ENCODE results near the gene HMGA1. TPM values are rescaled to one million over a fixed set of nuclear protein-coding genes. Genes with fewer than 3 reads are reported as not detected.

Gene HMGA1
- total and polyA plus RNA-seq, 2 of the 13 experiments (the other 11 are each of a cell fraction or from before 2014, with no cell fraction given), result 117 to 145 TPM

DNA sequence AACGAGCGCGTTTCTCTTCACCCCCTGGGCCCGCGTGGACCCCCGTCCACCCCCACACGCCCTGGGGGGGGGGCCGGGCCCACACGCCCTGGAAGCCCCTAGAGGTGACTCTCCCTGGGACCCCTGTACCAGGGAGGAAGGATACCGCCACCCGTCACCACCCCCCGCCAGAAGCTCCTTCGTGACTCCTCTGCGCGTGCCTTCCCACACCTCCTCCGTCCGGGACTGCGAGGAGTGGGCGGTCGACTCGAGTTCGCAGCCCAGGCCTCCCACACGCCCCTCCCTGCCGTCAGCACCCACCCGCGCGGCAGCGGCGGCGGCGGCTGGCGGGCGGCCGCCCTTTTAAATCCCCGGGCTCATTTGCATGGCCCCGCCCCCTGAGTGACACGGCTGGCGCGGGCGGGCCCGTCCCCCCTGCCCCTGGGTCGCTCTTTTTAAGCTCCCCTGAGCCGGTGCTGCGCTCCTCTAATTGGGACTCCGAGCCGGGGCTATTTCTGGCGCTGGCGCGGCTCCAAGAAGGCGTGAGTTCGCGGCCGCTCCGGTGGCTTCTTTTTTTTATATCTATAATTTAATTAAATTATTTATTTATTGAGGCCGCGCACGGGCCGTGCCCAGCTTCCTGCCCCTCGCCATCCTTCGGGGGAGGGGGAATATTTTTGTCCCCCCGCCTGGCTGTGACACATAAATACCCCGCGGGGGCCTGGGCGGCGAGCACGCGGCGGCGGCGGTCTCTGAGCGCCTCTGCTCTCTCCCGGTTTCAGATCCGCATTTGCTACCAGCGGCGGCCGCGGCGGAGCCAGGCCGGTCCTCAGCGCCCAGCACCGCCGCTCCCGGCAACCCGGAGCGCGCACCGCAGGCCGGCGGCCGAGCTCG lies at the start of gene HMGA1 (continued):
- TF ChIP-seq SP1 (IDR thresholded peaks at IDR 0.05) (no peak), SP1 (CRISPR knock-in tag; IDR thresholded peaks at IDR 0.05) (peak; percentile 83), HCFC1 (IDR thresholded peaks at IDR 0.05; ENCODE audit: low read depth, low read length) (no peak), PCBP2 (optimal IDR thresholded peaks at IDR 0.05; ENCODE audit: low read depth, low read length, poor library complexity, severe bottlenecking) (no peak), EP300 (IDR thresholded peaks at IDR 0.05; ENCODE audit: low read depth in 2 of 2, low read length in 2 of 2) (no peak), EP300 (CRISPR knock-in tag; IDR thresholded peaks at IDR 0.05; ENCODE audit: borderline replicate concordance) (no peak), ZNF446 (CRISPR knock-in tag; IDR thresholded peaks at IDR 0.05) (0 out of 2 replicates have a peak, but pooled peaks have one; percentile 51), MAFG (CRISPR knock-in tag; IDR thresholded peaks at IDR 0.05) (no peak), ZNF138 (CRISPR knock-in tag; IDR thresholded peaks at IDR 0.05; ENCODE audit: low read depth) (0 out of 2 replicates have a peak, but pooled peaks have one; percentile 51), NFYC (CRISPR knock-in tag; IDR thresholded peaks at IDR 0.05) (no peak), ZNF563 (CRISPR knock-in tag; IDR thresholded peaks at IDR 0.05) (peak; percentile 71; the same call in 1 of the 2 replicates), POLR2G (IDR thresholded peaks at IDR 0.05; ENCODE audit: low read depth, low read length) (peak; percentile 92), ZNF230 (CRISPR knock-in tag; IDR thresholded peaks at IDR 0.05) (no peak), MED8 (CRISPR knock-in tag; IDR thresholded peaks at IDR 0.05; ENCODE audit: insufficient replicate concordance) (no peak), KLF11 (CRISPR knock-in tag; IDR thresholded peaks at IDR 0.05) (no peak), ZBTB43 (CRISPR knock-in tag; conservative IDR thresholded peaks at IDR 0.05) (0 out of 2 replicates have a peak, but pooled peaks have one; percentile 15), ZNF160 (CRISPR knock-in tag; IDR thresholded peaks at IDR 0.05) (0 out of 2 replicates have a peak, but pooled peaks have one; percentile 25), PITX1 (CRISPR knock-in tag; IDR thresholded peaks at IDR 0.05) (no peak), ZNF350 (CRISPR knock-in tag; IDR thresholded peaks at IDR 0.05; ENCODE audit: borderline replicate concordance, low read depth) (peak; percentile 50; the same call in 1 of the 2 replicates), ARNT (IDR thresholded peaks at IDR 0.05) (no peak), IRF2 (CRISPR knock-in tag; IDR thresholded peaks at IDR 0.05) (no peak)
- TF ChIP-seq, protein P1, sequence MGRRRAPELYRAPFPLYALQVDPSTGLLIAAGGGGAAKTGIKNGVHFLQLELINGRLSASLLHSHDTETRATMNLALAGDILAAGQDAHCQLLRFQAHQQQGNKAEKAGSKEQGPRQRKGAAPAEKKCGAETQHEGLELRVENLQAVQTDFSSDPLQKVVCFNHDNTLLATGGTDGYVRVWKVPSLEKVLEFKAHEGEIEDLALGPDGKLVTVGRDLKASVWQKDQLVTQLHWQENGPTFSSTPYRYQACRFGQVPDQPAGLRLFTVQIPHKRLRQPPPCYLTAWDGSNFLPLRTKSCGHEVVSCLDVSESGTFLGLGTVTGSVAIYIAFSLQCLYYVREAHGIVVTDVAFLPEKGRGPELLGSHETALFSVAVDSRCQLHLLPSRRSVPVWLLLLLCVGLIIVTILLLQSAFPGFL (CRISPR knock-in tag; IDR thresholded peaks at IDR 0.05), result no peak
- TF ChIP-seq, protein P2, sequence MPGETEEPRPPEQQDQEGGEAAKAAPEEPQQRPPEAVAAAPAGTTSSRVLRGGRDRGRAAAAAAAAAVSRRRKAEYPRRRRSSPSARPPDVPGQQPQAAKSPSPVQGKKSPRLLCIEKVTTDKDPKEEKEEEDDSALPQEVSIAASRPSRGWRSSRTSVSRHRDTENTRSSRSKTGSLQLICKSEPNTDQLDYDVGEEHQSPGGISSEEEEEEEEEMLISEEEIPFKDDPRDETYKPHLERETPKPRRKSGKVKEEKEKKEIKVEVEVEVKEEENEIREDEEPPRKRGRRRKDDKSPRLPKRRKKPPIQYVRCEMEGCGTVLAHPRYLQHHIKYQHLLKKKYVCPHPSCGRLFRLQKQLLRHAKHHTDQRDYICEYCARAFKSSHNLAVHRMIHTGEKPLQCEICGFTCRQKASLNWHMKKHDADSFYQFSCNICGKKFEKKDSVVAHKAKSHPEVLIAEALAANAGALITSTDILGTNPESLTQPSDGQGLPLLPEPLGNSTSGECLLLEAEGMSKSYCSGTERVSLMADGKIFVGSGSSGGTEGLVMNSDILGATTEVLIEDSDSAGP (CRISPR knock-in tag; IDR thresholded peaks at IDR 0.05; ENCODE audit: borderline replicate concordance), result peak; percentile 87
- TF ChIP-seq, protein P3, sequence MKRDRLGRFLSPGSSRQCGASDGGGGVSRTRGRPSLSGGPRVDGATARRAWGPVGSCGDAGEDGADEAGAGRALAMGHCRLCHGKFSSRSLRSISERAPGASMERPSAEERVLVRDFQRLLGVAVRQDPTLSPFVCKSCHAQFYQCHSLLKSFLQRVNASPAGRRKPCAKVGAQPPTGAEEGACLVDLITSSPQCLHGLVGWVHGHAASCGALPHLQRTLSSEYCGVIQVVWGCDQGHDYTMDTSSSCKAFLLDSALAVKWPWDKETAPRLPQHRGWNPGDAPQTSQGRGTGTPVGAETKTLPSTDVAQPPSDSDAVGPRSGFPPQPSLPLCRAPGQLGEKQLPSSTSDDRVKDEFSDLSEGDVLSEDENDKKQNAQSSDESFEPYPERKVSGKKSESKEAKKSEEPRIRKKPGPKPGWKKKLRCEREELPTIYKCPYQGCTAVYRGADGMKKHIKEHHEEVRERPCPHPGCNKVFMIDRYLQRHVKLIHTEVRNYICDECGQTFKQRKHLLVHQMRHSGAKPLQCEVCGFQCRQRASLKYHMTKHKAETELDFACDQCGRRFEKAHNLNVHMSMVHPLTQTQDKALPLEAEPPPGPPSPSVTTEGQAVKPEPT (CRISPR knock-in tag; IDR thresholded peaks at IDR 0.05; ENCODE audit: low read depth), result no peak

Measured in HepG2 (cell line).